ENCODE data around the gene MAML1. TPM values are rescaled to one million over a fixed set of nuclear protein-coding genes. Genes with fewer than 3 reads are reported as not detected.

Gene MAML1
- total RNA-seq, 1 experiment from 2014 or later: 10.6 TPM

- H3K27ac ChIP-seq (ENCODE audit: low read length): peak overlapping the region; percentile 96
- CTCF ChIA-PET: no interaction called here
- DNase-seq: no peak
- intact Hi-C loops (cut with micrococcal nuclease): loop anchor here (1.0 kb wide), 1 partner anchor 11 kb away; no protein-coding TSS in a partner anchor
- H3K9me2 ChIP-seq (replicated peaks; ENCODE audit: low read length): no peaks in the 10 kb centered on the region
- no peak for ATAC-seq
- H4K20me1 ChIP-seq (ENCODE audit: low read length): peaks cover 23% of the 10 kb centered on the region
- peaks cover 29% of the 10 kb centered on the region for H3K79me2 ChIP-seq (ENCODE audit: low read length)
- no peak overlapping the region for H2AFZ ChIP-seq (ENCODE audit: low read length)
- TSS peak; percentile 25 for BruUV-seq (replicated peaks)
- H3K4me3 ChIP-seq (ENCODE audit: low read length): peak overlapping the region; percentile 39; the same call in 1 of the 2 replicates
- TF ChIP-seq EZH2phosphoT487 (IDR thresholded peaks at IDR 0.05; ENCODE audit: borderline replicate concordance, low read length) (no peak), EZH2 (IDR thresholded peaks at IDR 0.05; ENCODE audit: low read length, unreplicated experiment) (no peak), CTCF (conservative IDR thresholded peaks at IDR 0.05; ENCODE audit: low read depth, low read length) (no peak)
- H3K9ac ChIP-seq (ENCODE audit: low read length): peak overlapping the region; percentile 83
- H3K4me1 ChIP-seq (ENCODE audit: insufficient read depth, low read length): peaks cover 40% of the 10 kb centered on the region
- no peaks in the 10 kb centered on the region for H3K27me3 ChIP-seq (ENCODE audit: low read length)
- H3F3A ChIP-seq (ENCODE audit: low read length, unreplicated experiment): no peaks in the 10 kb centered on the region
- H3K4me2 ChIP-seq (ENCODE audit: low read length): peak overlapping the region; percentile 61
- H3K9me3 ChIP-seq (ENCODE audit: low read length): no peaks in the 10 kb centered on the region
- no peaks in the 10 kb centered on the region; the same call in none of the 2 replicates for H3K36me3 ChIP-seq (ENCODE audit: low read depth, low read length)
- POLR2A ChIA-PET (ENCODE audit: unreplicated experiment): no interaction called here
These were observed 85.5 kb downstream of the MAML1 start for GRCh38 chr5:179817890-179818745.

GRCh38 chr5:179818746-179819295 lies 86.2 kb downstream of the MAML1 start:
- Histone ChIP-seq H3K4me2 (ENCODE audit: low read length) (peak overlapping the region; percentile 61), H3K36me3 (ENCODE audit: low read depth, low read length) (peaks cover 6% of the 10 kb centered on the region), H3K4me3 (ENCODE audit: low read length) (peak overlapping the region; percentile 39; the same call in 1 of the 2 replicates), H3K9ac (ENCODE audit: low read length) (peak overlapping the region; percentile 94), H3K27ac (ENCODE audit: low read length) (peak overlapping the region; percentile 96), H3K79me2 (ENCODE audit: low read length) (peaks cover 36% of the 10 kb centered on the region), H3K9me2 (replicated peaks; ENCODE audit: low read length) (no peaks in the 10 kb centered on the region), H3F3A (ENCODE audit: low read length, unreplicated experiment) (no peaks in the 10 kb centered on the region), H4K20me1 (ENCODE audit: low read length) (peaks cover 29% of the 10 kb centered on the region), H3K9me3 (ENCODE audit: low read length) (no peaks in the 10 kb centered on the region), H3K27me3 (ENCODE audit: low read length) (no peaks in the 10 kb centered on the region), H3K4me1 (ENCODE audit: insufficient read depth, low read length) (peaks cover 41% of the 10 kb centered on the region), H2AFZ (ENCODE audit: low read length) (no peak overlapping the region)
- ChIA-PET POLR2A (ENCODE audit: unreplicated experiment) (interaction anchor here (0.6 kb wide), 1 partner anchor 9 kb away, joined by 3 read pairs; no protein-coding TSS in a partner anchor), CTCF (no interaction called here)
- DNase-seq (peak; percentile 88), ATAC-seq (peak; percentile 45)
- no TSS peak for BruUV-seq (replicated peaks)
- no peak for TF ChIP-seq EZH2 (IDR thresholded peaks at IDR 0.05; ENCODE audit: low read length, unreplicated experiment)
- no peak for TF ChIP-seq EZH2phosphoT487 (IDR thresholded peaks at IDR 0.05; ENCODE audit: borderline replicate concordance, low read length)
- no peak for TF ChIP-seq CTCF (conservative IDR thresholded peaks at IDR 0.05; ENCODE audit: low read depth, low read length)
- intact Hi-C loops (cut with micrococcal nuclease): loop anchor here (1.0 kb wide), 1 partner anchor 12 kb away; no protein-coding TSS in a partner anchor
